ENCODE measurements around the gene MACROD2.

GRCh38 chr20:14826543-14827313 lies 831.4 kb downstream of the MACROD2 start:
- TF ChIP-seq, protein P1, sequence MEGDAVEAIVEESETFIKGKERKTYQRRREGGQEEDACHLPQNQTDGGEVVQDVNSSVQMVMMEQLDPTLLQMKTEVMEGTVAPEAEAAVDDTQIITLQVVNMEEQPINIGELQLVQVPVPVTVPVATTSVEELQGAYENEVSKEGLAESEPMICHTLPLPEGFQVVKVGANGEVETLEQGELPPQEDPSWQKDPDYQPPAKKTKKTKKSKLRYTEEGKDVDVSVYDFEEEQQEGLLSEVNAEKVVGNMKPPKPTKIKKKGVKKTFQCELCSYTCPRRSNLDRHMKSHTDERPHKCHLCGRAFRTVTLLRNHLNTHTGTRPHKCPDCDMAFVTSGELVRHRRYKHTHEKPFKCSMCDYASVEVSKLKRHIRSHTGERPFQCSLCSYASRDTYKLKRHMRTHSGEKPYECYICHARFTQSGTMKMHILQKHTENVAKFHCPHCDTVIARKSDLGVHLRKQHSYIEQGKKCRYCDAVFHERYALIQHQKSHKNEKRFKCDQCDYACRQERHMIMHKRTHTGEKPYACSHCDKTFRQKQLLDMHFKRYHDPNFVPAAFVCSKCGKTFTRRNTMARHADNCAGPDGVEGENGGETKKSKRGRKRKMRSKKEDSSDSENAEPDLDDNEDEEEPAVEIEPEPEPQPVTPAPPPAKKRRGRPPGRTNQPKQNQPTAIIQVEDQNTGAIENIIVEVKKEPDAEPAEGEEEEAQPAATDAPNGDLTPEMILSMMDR (IDR thresholded peaks at IDR 0.05) = no peak
- no peak for TF ChIP-seq POLR2A (IDR thresholded peaks at IDR 0.05)
